ENCODE measurements around the gene PRDM12.
"Not testable (repeated sequence)": the region's sequence is repeated elsewhere in the genome, so short reads cannot be mapped to it uniquely, and the experiment has no call there.

Gene PRDM12

GRCh38 chr9:130665431-130666392 is 1.3 kb downstream of the PRDM12 start:
- no peak for DNase-seq

DNA sequence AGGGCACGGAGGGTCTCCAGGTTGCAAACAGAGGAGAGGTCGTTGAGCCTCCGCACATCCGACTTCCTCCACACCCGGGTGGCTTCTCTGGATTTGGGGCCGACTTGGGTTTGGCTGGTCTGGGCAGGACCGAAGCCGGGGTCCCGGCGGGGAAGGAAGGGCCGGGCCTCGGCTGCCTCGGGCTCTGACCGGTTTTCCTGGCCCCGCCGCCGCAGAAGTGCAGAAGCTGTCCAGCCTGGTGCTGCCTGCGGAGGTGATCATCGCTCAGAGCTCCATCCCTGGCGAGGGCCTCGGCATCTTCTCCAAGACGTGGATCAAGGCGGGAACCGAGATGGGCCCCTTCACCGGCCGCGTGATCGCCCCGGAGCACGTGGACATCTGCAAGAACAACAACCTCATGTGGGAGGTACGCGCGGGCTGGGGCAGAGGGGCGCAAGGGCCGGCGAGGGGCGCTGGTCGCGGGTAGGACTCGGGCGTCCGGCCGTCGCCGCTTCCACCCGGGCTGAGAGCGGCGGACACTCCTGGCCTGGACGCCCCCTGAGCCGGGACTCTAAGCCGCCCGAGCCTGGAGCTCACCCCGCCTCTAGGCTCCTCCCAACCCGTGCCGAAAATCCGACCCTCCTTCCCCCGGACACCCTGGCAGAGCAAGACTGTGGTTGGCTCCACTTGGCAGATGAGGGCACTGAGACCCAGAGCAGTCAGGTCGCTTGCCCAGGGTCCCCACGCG is 2.2 kb downstream of the PRDM12 start:
- no peak for DNase-seq

- DNase-seq: no peak
These were observed 2.7 kb downstream of the PRDM12 start for GRCh38 chr9:130667120-130667435.

DNA sequence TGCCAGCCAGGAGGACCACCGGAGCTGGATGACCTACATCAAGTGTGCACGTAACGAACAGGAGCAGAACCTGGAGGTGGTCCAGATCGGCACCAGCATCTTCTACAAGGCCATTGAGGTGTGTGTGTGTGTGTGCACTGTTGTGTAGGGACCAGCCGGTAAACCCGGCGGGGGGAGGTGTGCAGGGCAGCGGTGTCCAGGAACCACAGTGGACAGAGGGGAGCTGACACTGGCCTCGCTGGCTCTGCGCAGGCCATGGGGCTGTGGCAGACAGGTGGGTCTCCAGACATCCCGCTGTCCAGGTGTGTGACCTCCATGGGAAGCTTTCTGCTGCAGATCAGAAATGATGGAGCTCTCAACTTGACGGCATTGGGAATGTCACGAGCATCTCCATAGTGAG is 3.8 kb downstream of the PRDM12 start:
- DNase-seq: no peak

GRCh38 chr9:130668659-130669058 is 4.3 kb downstream of the PRDM12 start:
- DNase-seq: no peak

GRCh38 chr9:130669965-130670364 is 5.6 kb downstream of the PRDM12 start:
- no peak for DNase-seq

- DNase-seq: no peak
These were observed 6.2 kb downstream of the PRDM12 start for GRCh38 chr9:130670644-130671043.

DNA sequence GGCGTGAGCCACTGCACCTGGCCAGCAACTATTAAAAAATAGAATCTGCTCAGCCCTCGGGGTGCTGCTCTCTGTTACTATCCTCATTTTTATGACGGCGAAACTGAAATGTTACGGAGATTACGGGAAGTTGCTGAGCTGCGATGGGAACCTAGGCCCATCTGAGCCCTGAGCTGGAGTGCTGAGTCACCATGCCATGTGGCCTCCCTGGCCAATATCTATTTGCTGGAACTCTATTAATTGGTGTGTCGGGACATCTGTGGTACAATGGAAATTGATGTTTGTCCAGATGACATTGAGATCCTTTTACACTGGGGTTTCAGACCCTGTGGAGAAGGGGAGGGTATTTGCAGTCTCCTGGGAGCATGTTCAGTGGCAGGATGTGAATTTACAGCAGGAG is 8.1 kb downstream of the PRDM12 start:
- DNase-seq: no peak

GRCh38 chr9:130672933-130673615 is 8.7 kb downstream of the PRDM12 start:
- DNase-seq: no peak

DNA sequence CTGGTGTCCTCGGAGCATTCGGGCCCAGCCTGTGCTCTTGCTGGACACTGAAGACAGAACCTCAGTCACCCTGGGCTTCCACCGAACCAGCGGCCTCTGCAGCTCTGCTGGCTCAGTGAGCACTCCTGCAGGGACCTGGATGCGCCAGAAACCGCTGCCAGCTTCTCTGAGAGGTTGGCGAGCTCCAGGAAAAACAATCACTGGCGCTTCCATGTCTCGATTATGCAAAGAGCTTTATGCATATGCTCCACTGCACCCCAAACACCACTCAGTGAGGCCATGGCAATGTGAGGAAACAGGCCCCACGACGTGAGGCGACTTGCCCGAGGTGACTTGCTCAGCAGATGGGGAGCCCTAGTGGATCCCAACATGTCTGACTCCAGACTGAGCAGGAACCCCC is 11.0 kb downstream of the PRDM12 start:
- no peak for DNase-seq

- no peak for DNase-seq
These were observed 12.9 kb downstream of the PRDM12 start for GRCh38 chr9:130677252-130677651.

GRCh38 chr9:130680836-130681768 is 16.7 kb downstream of the PRDM12 start:
- peak; percentile 39 for DNase-seq

DNA sequence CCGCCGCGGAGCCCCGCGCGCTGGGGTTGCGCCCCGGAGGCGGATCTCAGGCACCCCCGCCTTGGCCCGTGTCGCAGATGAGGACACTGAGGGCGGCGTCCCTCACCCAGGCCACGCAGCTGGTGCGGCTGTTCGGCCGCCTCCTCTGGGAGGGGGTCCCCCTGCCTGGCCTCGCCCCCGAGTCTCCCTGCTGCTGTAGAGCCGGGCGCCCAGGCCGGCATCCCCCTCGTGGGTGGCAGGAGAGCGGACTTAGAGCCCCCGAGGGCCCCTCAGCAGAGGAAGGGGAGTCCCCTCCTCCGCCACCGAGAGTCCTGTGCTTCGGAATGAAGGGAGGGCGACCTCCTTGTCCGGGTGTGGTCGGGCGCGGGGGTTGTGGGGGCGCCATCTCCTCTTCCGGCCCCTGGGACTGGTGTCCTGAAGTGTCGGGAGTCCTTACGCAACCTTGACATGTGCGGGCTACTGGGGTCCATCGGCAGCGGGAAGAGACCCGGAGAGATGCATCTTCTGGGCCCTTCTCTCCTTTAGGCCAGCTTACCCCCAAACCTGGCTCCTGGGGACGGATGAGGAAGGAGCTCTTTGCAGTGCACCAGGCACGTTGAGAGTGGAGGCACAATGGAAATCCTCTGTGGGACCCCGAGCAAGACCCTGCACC is 17.5 kb downstream of the PRDM12 start:
- peak; percentile 34 for DNase-seq

GRCh38 chr9:130682421-130683121 is 18.2 kb downstream of the PRDM12 start:
- DNase-seq: peak; percentile 74

- no peak for DNase-seq
These were observed 20.7 kb downstream of the PRDM12 start for GRCh38 chr9:130685104-130685503.

DNA sequence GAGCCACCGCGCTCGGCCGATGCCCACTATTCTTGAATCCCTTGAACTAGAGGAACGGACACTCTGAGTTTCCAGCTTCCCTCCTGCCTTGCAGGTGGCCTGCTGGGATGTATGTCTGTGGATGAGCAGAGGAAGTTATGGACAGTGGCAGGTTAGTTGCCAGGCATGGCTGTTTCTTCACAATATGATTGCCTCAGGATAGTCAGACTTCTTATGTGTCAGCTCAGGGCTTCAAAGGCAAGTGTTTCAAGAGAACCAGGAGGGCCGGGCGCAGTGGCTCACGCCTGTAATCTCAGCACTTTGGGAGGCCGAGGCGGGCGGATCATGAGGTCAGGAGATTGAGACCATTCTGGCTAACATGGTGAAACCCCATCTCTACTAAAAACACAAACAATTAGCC is 21.6 kb downstream of the PRDM12 start:
- not testable (repeated sequence) for DNase-seq

GRCh38 chr9:130687615-130688014 is 23.2 kb downstream of the PRDM12 start:
- DNase-seq: no peak

- DNase-seq: no peak
These were observed 23.7 kb downstream of the PRDM12 start for GRCh38 chr9:130688072-130688471.

- DNase-seq: no peak
These were observed 25.2 kb downstream of the PRDM12 start for GRCh38 chr9:130689572-130689936.

DNA sequence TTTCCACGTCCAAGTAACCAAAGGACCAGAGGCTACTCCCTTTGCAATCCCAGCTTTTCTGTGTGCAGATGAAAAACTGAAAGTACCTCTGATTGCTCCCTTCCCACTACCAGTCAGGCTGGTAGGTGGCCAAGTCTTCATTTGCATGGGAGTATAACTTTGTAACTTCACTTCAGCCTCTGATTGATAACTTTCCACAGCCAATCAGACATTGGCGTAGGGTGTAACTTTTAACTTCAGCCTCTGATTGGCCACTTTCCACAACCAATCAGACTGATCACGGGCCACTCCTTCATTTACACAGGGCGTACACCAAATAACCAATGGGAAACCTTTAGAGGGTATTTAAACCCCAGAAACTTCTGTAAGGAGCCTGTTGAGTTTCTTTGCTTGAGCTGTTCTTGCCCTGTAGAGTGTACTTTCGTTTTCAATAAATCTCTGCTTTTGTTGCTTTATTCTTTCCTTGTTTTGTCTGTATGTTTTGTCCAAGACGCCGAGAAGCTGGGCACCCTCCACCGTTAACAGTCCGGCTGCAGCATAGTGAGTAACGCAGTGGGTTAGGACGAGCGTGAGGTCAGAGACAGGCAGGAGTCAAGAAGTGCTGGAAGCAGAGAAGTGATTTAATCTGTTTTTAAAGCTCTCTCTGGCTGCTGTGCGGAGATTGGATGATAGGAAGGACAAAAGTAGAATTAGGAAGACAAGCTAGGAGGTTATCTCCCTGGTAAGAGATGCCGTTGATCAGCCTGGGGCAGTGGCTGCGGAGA is 25.7 kb downstream of the PRDM12 start:
- DNase-seq: peak; percentile 82

- DNase-seq: no peak
These were observed 27.9 kb downstream of the PRDM12 start for GRCh38 chr9:130692321-130692720.
